Neural crest cell (in vitro differentiated cells): ENCODE data around the gene MARK4. TPM values are rescaled to one million over a fixed set of nuclear protein-coding genes. Genes with fewer than 3 reads are reported as not detected.
A peak's percentile ranks its signal among the peaks of the same experiment; 100 is the strongest.

Experiments
- DNase-seq: peaks from one replicate; pipeline ENCODE4 v3.0.0; 2021; ENCODE audit warnings: low read depth, mixed read lengths, low spot score
- H3K27ac Mint-ChIP-seq: one replicate; pipeline ENCODE4 v1.8.0; 2021; ENCODE audit warnings: mild to moderate bottlenecking, mixed read lengths; ENCODE audit not compliant: unreplicated experiment
- H3K27me3 Mint-ChIP-seq: 2 replicates; pipeline ENCODE4 v1.8.0; 2021; ENCODE audit warnings: low read depth, mild to moderate bottlenecking, mixed read lengths
- H3K36me3 Mint-ChIP-seq: 2 replicates; pipeline ENCODE4 v1.8.0; 2021; ENCODE audit warnings: low read depth, mild to moderate bottlenecking, mixed read lengths
- H3K4me1 Mint-ChIP-seq: 2 replicates; pipeline ENCODE4 v1.8.0; 2021; ENCODE audit warnings: mixed read lengths
- H3K4me3 Mint-ChIP-seq: one replicate; pipeline ENCODE4 v1.8.0; 2021; ENCODE audit warnings: mild to moderate bottlenecking, mixed read lengths
- H3K9me3 Mint-ChIP-seq: 2 replicates; pipeline ENCODE4 v1.8.0; 2021; ENCODE audit warnings: mixed read lengths
- total RNA-seq: library from RNA; stranded (reverse); gene quantifications from 2 replicates; pipeline ENCODE4 v1.2.1, GENCODE V29; 2021
- TF ChIP-seq, protein P1 (sequence below): fragments of 200-600 bp; sonication (generic); conservative IDR thresholded peaks from 2 replicates; pipeline ENCODE4 v1.5.0; 2021; ENCODE audit warnings: antibody characterized with exemption, mild to moderate bottlenecking

Gene MARK4
- total RNA-seq, 1 donor from 2014 or later, result 59.8 TPM

DNA sequence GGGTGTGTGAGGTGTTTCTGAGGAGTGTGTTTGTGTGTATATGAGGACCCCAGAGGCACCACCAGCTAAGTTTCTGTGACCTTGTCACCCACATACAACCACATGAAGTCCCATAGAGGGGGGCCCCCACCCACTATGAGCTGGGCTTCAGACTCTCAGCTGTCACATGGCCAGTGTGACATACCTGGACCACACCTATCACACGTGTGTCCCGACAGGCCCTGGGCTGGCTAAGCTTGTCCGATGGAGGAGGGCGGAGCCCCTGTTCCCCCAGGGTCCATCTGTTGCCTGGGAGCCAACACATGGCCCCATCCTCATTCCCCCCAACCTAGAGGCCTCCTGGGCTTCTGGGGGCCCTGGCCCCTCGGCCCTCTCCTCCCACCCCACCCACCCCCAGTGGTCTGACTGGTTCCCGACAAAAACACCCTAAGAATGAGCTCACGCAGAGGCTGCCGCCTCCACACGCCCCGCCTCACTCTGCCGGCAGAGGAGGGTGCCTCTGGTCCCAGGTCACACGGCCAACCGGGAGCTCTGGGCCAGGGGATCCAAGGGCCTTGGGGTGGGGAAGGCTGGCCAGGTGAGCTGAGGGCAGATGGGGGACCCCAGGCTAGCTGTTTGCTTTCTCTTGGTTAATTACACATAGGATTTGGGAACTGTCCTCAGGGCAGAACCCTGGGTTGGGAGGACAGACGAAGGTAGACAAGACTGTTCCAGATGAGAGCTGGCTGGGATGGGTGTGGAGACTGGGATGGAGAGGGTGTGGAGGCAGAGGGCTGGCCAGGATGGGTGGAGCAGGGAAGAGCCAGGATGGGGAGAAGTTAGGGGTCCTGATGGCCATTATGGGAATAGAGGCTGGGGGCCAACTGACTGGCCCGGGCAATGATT lies 93.8 kb downstream of the MARK4 start:
- no peak for DNase-seq
- Mint-ChIP-seq H3K4me1 (peaks cover 4% of the 10 kb centered on the region), H3K27ac (peak overlapping the region; percentile 64), H3K36me3 (no peaks in the 10 kb centered on the region), H3K4me3 (peak overlapping the region; percentile 29), H3K27me3 (peaks cover 34% of the 10 kb centered on the region), H3K9me3 (no peaks in the 10 kb centered on the region)
- TF ChIP-seq, protein P1, sequence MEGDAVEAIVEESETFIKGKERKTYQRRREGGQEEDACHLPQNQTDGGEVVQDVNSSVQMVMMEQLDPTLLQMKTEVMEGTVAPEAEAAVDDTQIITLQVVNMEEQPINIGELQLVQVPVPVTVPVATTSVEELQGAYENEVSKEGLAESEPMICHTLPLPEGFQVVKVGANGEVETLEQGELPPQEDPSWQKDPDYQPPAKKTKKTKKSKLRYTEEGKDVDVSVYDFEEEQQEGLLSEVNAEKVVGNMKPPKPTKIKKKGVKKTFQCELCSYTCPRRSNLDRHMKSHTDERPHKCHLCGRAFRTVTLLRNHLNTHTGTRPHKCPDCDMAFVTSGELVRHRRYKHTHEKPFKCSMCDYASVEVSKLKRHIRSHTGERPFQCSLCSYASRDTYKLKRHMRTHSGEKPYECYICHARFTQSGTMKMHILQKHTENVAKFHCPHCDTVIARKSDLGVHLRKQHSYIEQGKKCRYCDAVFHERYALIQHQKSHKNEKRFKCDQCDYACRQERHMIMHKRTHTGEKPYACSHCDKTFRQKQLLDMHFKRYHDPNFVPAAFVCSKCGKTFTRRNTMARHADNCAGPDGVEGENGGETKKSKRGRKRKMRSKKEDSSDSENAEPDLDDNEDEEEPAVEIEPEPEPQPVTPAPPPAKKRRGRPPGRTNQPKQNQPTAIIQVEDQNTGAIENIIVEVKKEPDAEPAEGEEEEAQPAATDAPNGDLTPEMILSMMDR, result no peak

GRCh38 chr19:45345506-45345860 lies 94.4 kb downstream of the MARK4 start:
- Mint-ChIP-seq H3K4me1 (no peaks in the 10 kb centered on the region), H3K36me3 (no peaks in the 10 kb centered on the region), H3K27me3 (peaks cover 29% of the 10 kb centered on the region), H3K4me3 (no peak overlapping the region), H3K27ac (no peak overlapping the region), H3K9me3 (no peaks in the 10 kb centered on the region)
- TF ChIP-seq, protein P1, result no peak
- DNase-seq, result no peak

GRCh38 chr19:45346449-45346848 lies 95.4 kb downstream of the MARK4 start:
- DNase-seq, result no peak
- Mint-ChIP-seq H3K27ac (no peak overlapping the region), H3K9me3 (no peaks in the 10 kb centered on the region), H3K4me3 (no peak overlapping the region), H3K36me3 (no peaks in the 10 kb centered on the region), H3K4me1 (no peaks in the 10 kb centered on the region), H3K27me3 (peaks cover 29% of the 10 kb centered on the region)
- TF ChIP-seq, protein P1, result no peak

- TF ChIP-seq, protein P1, result no peak
- no peak overlapping the region for H3K4me3 Mint-ChIP-seq
- H3K36me3 Mint-ChIP-seq, result no peaks in the 10 kb centered on the region
- DNase-seq, result no peak
- peaks cover 29% of the 10 kb centered on the region for H3K27me3 Mint-ChIP-seq
- H3K9me3 Mint-ChIP-seq, result no peaks in the 10 kb centered on the region
- H3K27ac Mint-ChIP-seq, result peak overlapping the region; percentile 27
- no peaks in the 10 kb centered on the region for H3K4me1 Mint-ChIP-seq
Measured at GRCh38 chr19:45347570-45348366, 96.7 kb downstream of the MARK4 start.

DNA sequence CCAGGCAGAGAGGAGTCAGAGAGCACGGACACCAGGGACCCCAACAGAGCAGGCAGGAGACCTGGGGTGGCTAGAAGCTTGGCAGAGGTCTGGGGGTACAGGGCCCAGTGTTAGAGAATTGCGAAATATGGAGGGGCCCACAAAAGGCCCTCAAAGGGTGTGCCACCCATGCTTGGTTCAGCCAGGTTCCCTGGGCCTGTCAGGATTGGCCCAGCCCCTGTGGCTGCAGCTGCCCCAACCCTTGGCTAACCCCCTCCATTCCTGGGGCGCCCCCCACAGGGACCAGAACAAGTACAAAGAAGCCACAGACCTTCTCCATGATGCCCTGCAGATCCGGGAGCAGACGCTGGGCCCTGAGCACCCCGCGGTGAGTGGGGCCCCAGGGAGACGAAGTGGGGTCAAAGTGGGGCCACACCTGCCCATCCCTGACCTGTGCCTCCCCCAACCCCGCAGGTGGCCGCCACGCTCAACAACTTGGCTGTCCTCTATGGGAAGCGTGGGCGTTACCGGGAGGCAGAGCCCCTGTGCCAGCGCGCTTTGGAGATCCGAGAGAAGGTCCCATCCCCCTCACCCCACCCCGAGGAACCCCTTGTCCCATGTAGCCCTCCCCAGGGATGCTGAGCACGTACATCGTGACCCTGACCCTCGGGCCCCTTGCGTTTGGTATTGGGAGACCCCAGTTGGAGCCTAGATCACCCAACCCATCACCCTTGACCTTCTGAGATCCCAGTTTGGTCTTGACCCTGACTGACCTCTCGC lies 97.5 kb downstream of the MARK4 start:
- TF ChIP-seq, protein P1, result no peak
- Mint-ChIP-seq H3K27me3 (peaks cover 29% of the 10 kb centered on the region), H3K4me3 (no peak overlapping the region), H3K4me1 (no peaks in the 10 kb centered on the region), H3K36me3 (peaks cover 3% of the 10 kb centered on the region), H3K27ac (peak overlapping the region; percentile 27), H3K9me3 (no peaks in the 10 kb centered on the region)
- DNase-seq, result no peak
